Colonic mucosa (tissue), 4 donors: ENCODE results near the gene CCL26. TPM values are rescaled to one million over a fixed set of nuclear protein-coding genes. Genes with fewer than 3 reads are reported as not detected.

Experiments
- DNase-seq: peaks from one replicate; pipeline ENCODE4 v3.0.0-alpha.2; 2020
- H3K27ac ChIP-seq: fragments of 200-600 bp; one replicate; pipeline ENCODE4 v1.8.0; 2021
- H3K27me3 ChIP-seq: fragments of 200-600 bp; one replicate; pipeline ENCODE4 v1.8.0; 2021
- H3K36me3 ChIP-seq: fragments of 200-600 bp; one replicate; pipeline ENCODE4 v1.8.0; 2021
- H3K4me1 ChIP-seq: fragments of 200-600 bp; one replicate; pipeline ENCODE4 v1.8.0; 2021; ENCODE audit warnings: mild to moderate bottlenecking
- H3K4me3 ChIP-seq: fragments of 200-600 bp; one replicate; pipeline ENCODE4 v1.8.0; 2021
- H3K9ac ChIP-seq, 2 donors: one replicate each; pipeline ENCODE4 v1.7.0; 2013; ENCODE audit warnings: control low read depth in 2 of 2, low read depth in 2 of 2, low read length in 2 of 2
- H3K9me3 ChIP-seq: fragments of 200-600 bp; one replicate; pipeline ENCODE4 v1.8.0; 2021
- intact Hi-C: fragments of 100-400 bp; cut with DNase I; formaldehyde crosslinking; loops from one replicate; pipeline ENCODE4 v1.14.1; 2022
- total RNA-seq, 2 donors: library from RNA; stranded (reverse); fragmentation: NEBNext Ultra II Directional in 1 of 2; extraction: Animal tissue kit (Norgen Biotek cat#: 25700) in 1 of 2; gene quantifications; one replicate each; pipeline ENCODE4 v1.2.1, GENCODE V29; 2021
- TF ChIP-seq, protein P1 (sequence below): fragments of 200-600 bp; IDR thresholded peaks from one replicate; pipeline ENCODE4 v1.8.0; 2022; ENCODE audit warnings: antibody characterized with exemption, mild to moderate bottlenecking
- donor health status: healthy.
- donor health status: DM: no; HTN: no; CAD: no.
- donor health status: DM: no; HTN: no; CAD: no.

Gene CCL26
- total RNA-seq, 2 donors from 2014 or later, result 0.82 to 0.91 TPM

DNA sequence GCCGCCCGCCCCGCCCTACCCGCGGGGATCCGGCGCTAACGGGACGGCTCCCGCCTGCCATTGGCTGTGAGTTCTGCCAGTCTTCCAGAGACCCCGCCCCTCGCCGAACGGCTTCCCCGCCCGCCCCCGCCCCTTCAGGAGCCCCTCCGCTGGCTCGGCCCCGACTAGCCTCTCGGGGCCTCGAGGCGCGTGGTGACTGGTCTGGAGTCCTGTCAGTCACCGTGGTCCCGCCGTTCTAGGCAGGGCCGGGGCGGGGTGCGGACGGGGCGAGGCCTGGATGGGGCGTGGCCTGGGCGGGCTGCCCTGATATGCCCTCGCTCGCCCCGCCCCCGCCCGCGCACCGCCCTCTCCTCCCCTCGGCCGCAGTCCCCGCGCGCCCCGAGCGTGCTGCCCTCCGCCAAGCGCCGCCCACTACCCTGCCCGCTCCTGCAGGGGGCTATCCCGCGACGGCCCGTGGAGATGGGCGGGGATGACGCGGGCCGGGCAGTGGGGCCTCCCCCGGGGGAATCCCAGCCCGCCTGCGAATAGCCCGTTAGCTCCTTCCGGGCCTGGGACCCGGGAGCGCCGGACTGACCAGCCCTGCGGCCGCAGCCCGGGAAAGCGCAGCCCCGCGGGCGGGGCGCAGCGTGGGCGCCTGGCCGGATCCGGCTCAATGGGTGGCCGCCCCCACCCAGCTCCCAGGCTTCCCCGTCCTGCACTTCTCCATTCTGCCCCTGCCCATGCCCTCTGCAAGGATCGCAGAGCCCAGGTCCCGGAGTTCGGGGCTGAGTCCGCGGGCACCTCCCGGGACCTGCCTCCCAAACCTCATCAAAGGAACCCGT is 32.8 kb downstream of the CCL26 start:
- TF ChIP-seq, protein P1, sequence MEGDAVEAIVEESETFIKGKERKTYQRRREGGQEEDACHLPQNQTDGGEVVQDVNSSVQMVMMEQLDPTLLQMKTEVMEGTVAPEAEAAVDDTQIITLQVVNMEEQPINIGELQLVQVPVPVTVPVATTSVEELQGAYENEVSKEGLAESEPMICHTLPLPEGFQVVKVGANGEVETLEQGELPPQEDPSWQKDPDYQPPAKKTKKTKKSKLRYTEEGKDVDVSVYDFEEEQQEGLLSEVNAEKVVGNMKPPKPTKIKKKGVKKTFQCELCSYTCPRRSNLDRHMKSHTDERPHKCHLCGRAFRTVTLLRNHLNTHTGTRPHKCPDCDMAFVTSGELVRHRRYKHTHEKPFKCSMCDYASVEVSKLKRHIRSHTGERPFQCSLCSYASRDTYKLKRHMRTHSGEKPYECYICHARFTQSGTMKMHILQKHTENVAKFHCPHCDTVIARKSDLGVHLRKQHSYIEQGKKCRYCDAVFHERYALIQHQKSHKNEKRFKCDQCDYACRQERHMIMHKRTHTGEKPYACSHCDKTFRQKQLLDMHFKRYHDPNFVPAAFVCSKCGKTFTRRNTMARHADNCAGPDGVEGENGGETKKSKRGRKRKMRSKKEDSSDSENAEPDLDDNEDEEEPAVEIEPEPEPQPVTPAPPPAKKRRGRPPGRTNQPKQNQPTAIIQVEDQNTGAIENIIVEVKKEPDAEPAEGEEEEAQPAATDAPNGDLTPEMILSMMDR, result no peak
- Histone ChIP-seq H3K36me3 (no peaks in the 10 kb centered on the region), H3K4me1 (no peaks in the 10 kb centered on the region), H3K9me3 (no peaks in the 10 kb centered on the region), H3K4me3 (peak overlapping the region; percentile 96), H3K27ac (peak overlapping the region; percentile 86), H3K9ac (peak overlapping the region; percentile 72 to 78), H3K27me3 (no peaks in the 10 kb centered on the region)
- DNase-seq, result peak; percentile 100
- intact Hi-C loops, result no loop called here

DNA sequence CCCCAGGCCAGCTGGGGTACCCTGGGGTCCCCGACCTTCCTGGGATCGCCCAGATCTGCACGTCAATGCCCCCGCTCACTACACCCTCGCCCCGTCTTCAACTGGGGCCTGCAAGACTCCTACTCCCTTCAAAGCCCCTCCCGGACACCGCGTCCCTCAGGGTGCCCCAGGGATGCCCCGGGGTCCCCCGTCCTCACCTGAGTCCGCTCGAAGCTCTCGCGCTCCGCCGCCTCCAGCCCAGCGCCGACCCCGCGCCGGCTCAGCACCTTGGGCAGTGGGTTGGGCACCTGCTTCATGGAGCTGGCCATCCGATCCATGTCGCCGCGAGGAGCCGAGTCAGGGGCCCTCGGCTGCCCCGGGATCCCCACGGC is 33.4 kb downstream of the CCL26 start, which contains the start of gene HIP1:
Gene HIP1 (minus strand): TSS at position 338 of the 371 bp plus-strand sequence. CDS start 21 bp downstream, at position 317.
- Histone ChIP-seq H3K27ac (peak within 1 kb of the TSS; percentile 86), H3K9me3 (no peaks in the 10 kb centered on the region), H3K36me3 (no peaks in the 10 kb centered on the region), H3K4me1 (no peaks in the 10 kb centered on the region), H3K9ac (peak within 1 kb of the TSS; percentile 72 to 78), H3K27me3 (no peaks in the 10 kb centered on the region), H3K4me3 (peak within 1 kb of the TSS; percentile 96)
- TF ChIP-seq, protein P1, result no peak
- intact Hi-C loops, result no loop called here
- no peak for DNase-seq

DNA sequence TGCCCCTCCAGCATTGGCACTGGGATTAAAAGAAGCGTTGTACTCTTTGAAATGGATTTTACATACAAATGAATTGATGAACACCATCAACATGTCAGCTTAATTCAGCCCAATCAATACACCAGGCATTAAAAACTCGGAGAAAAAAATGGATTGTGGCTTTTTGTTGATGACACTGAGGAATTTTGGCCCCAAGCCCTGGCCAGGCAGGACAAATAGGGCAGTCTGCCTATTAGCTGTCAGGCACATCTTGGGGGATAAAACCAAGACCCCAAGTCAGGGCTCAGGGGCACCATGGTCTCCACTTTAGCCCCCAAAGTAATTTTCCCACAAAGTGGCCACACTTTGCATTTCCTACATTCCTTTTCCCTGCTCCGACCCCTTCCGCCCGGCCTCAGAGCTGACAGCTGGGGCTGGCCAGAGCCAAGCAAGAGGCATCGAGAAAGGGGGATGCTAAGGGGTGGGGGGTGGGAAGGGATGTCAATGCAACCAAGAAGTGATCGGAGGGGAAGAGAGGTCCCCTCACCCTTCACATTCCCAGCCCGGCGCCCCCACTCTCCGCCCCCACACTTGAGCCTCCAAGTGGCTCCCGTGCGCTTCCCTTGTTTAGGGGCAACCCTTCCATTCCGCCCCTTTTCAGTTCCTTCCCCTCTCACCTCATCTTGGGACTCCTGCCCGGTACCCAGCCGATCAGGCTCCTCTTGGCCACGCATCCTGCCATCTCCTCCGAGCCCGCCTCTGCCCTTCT is 34.0 kb downstream of the CCL26 start:
- H3K4me3 ChIP-seq, result peak overlapping the region; percentile 96
- no peak for DNase-seq
- no peaks in the 10 kb centered on the region for H3K36me3 ChIP-seq
- no peaks in the 10 kb centered on the region for H3K4me1 ChIP-seq
- no peaks in the 10 kb centered on the region for H3K9me3 ChIP-seq
- H3K27me3 ChIP-seq, result no peaks in the 10 kb centered on the region
- H3K9ac ChIP-seq, result peak overlapping the region; percentile 67 to 78
- intact Hi-C loops, result no loop called here
- H3K27ac ChIP-seq, result peak overlapping the region; percentile 47
- TF ChIP-seq, protein P1, result no peak

DNA sequence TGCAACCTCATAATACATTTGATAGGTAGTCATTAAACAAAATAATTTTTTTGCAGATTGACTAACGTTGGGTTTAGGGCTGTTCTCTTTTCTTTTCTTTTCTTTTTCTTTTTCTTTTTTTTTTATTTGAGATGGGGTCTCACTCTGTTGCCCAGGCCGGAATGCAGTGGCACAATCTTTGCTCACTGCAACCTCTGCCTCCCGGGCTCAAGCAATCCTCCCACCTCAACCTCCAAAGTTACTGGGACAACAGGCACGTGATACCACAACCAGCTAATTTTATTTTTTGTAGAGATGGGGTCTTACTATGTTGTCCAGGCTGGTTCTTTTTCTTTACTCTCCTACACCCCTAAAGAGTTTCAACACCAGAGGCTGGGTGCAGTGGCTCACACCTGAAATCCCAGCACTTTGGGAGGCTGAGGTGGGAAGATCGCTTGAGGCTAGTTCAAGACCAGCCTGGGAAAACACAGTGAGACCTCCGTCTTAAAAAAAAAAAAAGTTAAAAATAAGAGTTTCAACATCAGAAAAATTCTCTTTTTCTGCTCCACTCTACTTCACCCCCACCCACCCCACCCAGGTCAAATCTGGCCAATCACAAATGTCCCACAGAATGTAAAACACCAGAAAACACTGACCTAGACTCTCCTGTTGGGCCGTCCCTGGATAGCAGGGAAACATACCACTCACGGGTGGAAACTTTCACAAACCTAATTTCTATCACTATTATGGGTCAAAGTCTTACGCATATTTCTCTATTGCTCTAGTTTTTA is 36.2 kb downstream of the CCL26 start:
- no peak overlapping the region for H3K4me3 ChIP-seq
- TF ChIP-seq, protein P1, result no peak
- H3K9me3 ChIP-seq, result no peaks in the 10 kb centered on the region
- no peak overlapping the region for H3K9ac ChIP-seq
- H3K27ac ChIP-seq, result no peak overlapping the region
- intact Hi-C loops, result no loop called here
- DNase-seq, result no peak
- H3K4me1 ChIP-seq, result no peaks in the 10 kb centered on the region
- H3K27me3 ChIP-seq, result no peaks in the 10 kb centered on the region
- H3K36me3 ChIP-seq, result no peaks in the 10 kb centered on the region
